GM12878 (cell line): ENCODE data around the gene C1orf53. TPM values are rescaled to one million over a fixed set of nuclear protein-coding genes. Genes with fewer than 3 reads are reported as not detected.

Source experiments
- ATAC-seq: fragments of 200-7000 bp; cut with Tn5 transposase; 3 replicates; pipeline ENCODE4 v1.9.1; 2020; ENCODE audit warnings: mild to moderate bottlenecking, moderate library complexity
- BruUV-seq: library from RNA; stranded (reverse); fragments of 400-500 nt; replicated peaks from 2 replicates; lab custom pipeline; 2021; lab: Mats Ljungman, UMichigan
- CTCF ChIA-PET: fragments of 300-600 bp; sonication (Branson Sonifier 250); formaldehyde crosslinking; extraction: SDS; loops from one replicate; lab custom pipeline; 2021; ENCODE audit warnings: inconsistent platforms; lab: Yijun Ruan, JAX
- POLR2A ChIA-PET: fragments of 350-600 bp; formaldehyde crosslinking; extraction: SDS; loops from one replicate; lab custom pipeline; 2021; ENCODE audit warnings: inconsistent platforms; lab: Charles Lee
- RAD21 ChIA-PET: fragments of 300-600 bp; sonication (Branson Sonifier 250); formaldehyde crosslinking; loops from one replicate; lab custom pipeline; 2023; ENCODE audit warnings: antibody characterized with exemption; ENCODE audit not compliant: unreplicated experiment; lab: Charles Lee
- SMC1A ChIA-PET: fragments of 300-600 bp; sonication (Branson Sonifier 250); formaldehyde crosslinking; loops from one replicate; lab custom pipeline; 2023; ENCODE audit not compliant: unreplicated experiment, uncharacterized antibody; lab: Charles Lee
- DNase-seq: peaks from one replicate; pipeline ENCODE4 v3.0.0-alpha.2; 2011; ENCODE audit warnings: low read depth, low spot score
- FAIRE-seq: peaks from 3 replicates; lab custom pipeline; 2011; peaks lifted over from hg19 to GRCh38; lab: Jason Lieb, UNC
- H2AFZ ChIP-seq: 2 replicates; pipeline ENCODE4 v1.6.0; 2011; ENCODE audit warnings: low read depth, low read length, control low read depth; ENCODE audit not compliant: control insufficient read depth
- H3K27ac ChIP-seq: 2 replicates; pipeline ENCODE4 v1.5.1; 2011; ENCODE audit warnings: control low read depth; ENCODE audit not compliant: control insufficient read depth, insufficient read depth
- H3K27me3 ChIP-seq, 2 experiments: replicated peaks in 1 of 2; 2 replicates each; pipeline versions ENCODE4 v1.6.0 to v1.6.1; 2011; ENCODE audit warnings: low read length in 1 of 2; ENCODE audit not compliant: control insufficient read depth in 2 of 2, insufficient read depth in 2 of 2
- H3K36me3 ChIP-seq, 2 experiments: 2 replicates each; pipeline ENCODE4 v1.5.1; 2011; ENCODE audit warnings: low read length in 1 of 2; ENCODE audit not compliant: control insufficient read depth in 2 of 2, insufficient read depth in 2 of 2
- H3K4me1 ChIP-seq: 2 replicates; pipeline ENCODE4 v1.6.1; 2011; ENCODE audit warnings: mild to moderate bottlenecking, low read length, moderate library complexity, mixed read lengths; ENCODE audit not compliant: control insufficient read depth, insufficient read depth
- H3K4me2 ChIP-seq: 2 replicates; pipeline ENCODE4 v1.6.0; 2011; ENCODE audit warnings: control low read depth; ENCODE audit not compliant: control insufficient read depth, insufficient read depth
- H3K4me3 ChIP-seq: fragments of 200-600 bp; sonication (generic); 2 replicates; pipeline ENCODE4 v1.5.1; 2016
- H3K79me2 ChIP-seq: 2 replicates; pipeline ENCODE4 v1.6.0; 2011; ENCODE audit warnings: low read length; ENCODE audit not compliant: control insufficient read depth, insufficient read depth
- H3K9ac ChIP-seq: 2 replicates; pipeline ENCODE4 v1.8.0; 2011; ENCODE audit warnings: low read length, control low read depth, mixed read lengths; ENCODE audit not compliant: control insufficient read depth, insufficient read depth
- H3K9me3 ChIP-seq: replicated peaks from 3 replicates; pipeline ENCODE4 v1.5.1; 2011; ENCODE audit warnings: mild to moderate bottlenecking, low read length; ENCODE audit not compliant: control insufficient read depth, insufficient read depth
- H4K20me1 ChIP-seq: 2 replicates; pipeline ENCODE4 v1.6.0; 2011; ENCODE audit not compliant: control insufficient read depth, insufficient read depth
- BCLAF1 ChIP-seq: fragments of 450-650 bp; IDR thresholded peaks from 2 replicates; pipeline ENCODE4 v1.6.1; 2017; ENCODE audit warnings: antibody characterized with exemption, mild to moderate bottlenecking, moderate library complexity
- CBX5 ChIP-seq: sonication (generic); IDR thresholded peaks from 2 replicates; pipeline ENCODE4 v1.6.1; 2016; ENCODE audit warnings: low read depth, moderate library complexity, mild to moderate bottlenecking, inconsistent platforms
- EGR1 ChIP-seq, 2 experiments: IDR thresholded peaks; 1 replicate in 1 of 2; 2 replicates in 1 of 2; pipeline ENCODE4 v1.6.1; 2011 to 2012; ENCODE audit warnings: low read depth in 2 of 2, low read length in 2 of 2, borderline replicate concordance in 1 of 2, mild to moderate bottlenecking in 1 of 2, moderate library complexity in 1 of 2
- ETV6 ChIP-seq, 2 experiments: fragments of 450-650 bp in 1 of 2; IDR thresholded peaks in 1 of 2; conservative IDR thresholded peaks in 1 of 2; 2 replicates each; pipeline ENCODE4 v1.6.1; 2014; ENCODE audit warnings: antibody characterized with exemption in 1 of 2, borderline replicate concordance in 1 of 2, low read depth in 1 of 2, mild to moderate bottlenecking in 1 of 2, moderate library complexity in 1 of 2
- IRF4 ChIP-seq: IDR thresholded peaks from 2 replicates; pipeline ENCODE4 v1.6.1; 2011; ENCODE audit warnings: low read depth, low read length
- NFIC ChIP-seq: IDR thresholded peaks from 2 replicates; pipeline ENCODE4 v1.6.1; 2012; ENCODE audit warnings: low read depth, mild to moderate bottlenecking, inconsistent platforms, low read length, moderate library complexity
- NFXL1 ChIP-seq: fragments of 450-650 bp; IDR thresholded peaks from 2 replicates; pipeline ENCODE4 v1.6.1; 2017; ENCODE audit warnings: antibody characterized with exemption, mild to moderate bottlenecking, borderline replicate concordance
- NFYA ChIP-seq: IDR thresholded peaks from 2 replicates; pipeline ENCODE4 v1.6.1; 2011; ENCODE audit warnings: low read depth, mild to moderate bottlenecking, low read length, improper control_type of control experiment, borderline replicate concordance
- NR2C2 ChIP-seq: IDR thresholded peaks from 2 replicates; pipeline ENCODE4 v1.6.1; 2011; ENCODE audit warnings: borderline replicate concordance, low read depth; ENCODE audit not compliant: control insufficient read depth, insufficient read length
- PKNOX1 ChIP-seq: fragments of 450-650 bp; IDR thresholded peaks from 2 replicates; pipeline ENCODE4 v1.6.1; 2016; ENCODE audit warnings: mild to moderate bottlenecking
- POLR2AphosphoS5 ChIP-seq: IDR thresholded peaks from 2 replicates; pipeline ENCODE4 v1.6.1; 2011; ENCODE audit warnings: mild to moderate bottlenecking, low read length, inconsistent platforms
- RBBP5 ChIP-seq: fragments of 200-600 bp; sonication (generic); conservative IDR thresholded peaks from 2 replicates; pipeline ENCODE4 v1.6.1; 2016
- STAT1 ChIP-seq: fragments of 450-650 bp; conservative IDR thresholded peaks from 2 replicates; pipeline ENCODE4 v1.6.1; 2014; ENCODE audit warnings: antibody characterized with exemption, mild to moderate bottlenecking
- SUPT20H ChIP-seq: IDR thresholded peaks from 2 replicates; pipeline ENCODE4 v1.6.1; 2011; ENCODE audit warnings: low read depth, mild to moderate bottlenecking, low read length, moderate library complexity, borderline replicate concordance; ENCODE audit not compliant: control insufficient read depth
- TAF1 ChIP-seq: IDR thresholded peaks from 2 replicates; pipeline ENCODE4 v1.6.1; 2011; ENCODE audit warnings: mild to moderate bottlenecking, low read depth, low read length, borderline replicate concordance
- WGBS: methylation state at CpG from one replicate; pipeline ENCODE4 v1.1.6; 2016; ENCODE audit warnings: low lambda C conversion rate; ENCODE audit not compliant: insufficient replicate concordance, insufficient coverage; ENCODE audit errors: missing lambda C conversion rate; 5-methylcytosine and 5-hydroxymethylcytosine counted together
- in situ Hi-C: fragments of 300-500 bp; cut with MboI; formaldehyde crosslinking; loops from 9 replicates; pipeline ENCODE4 v1.14.3; 2018; ENCODE audit warnings: mixed read lengths
- intact Hi-C: fragments of 100-400 bp; cut with micrococcal nuclease; formaldehyde crosslinking; loops from one replicate; pipeline ENCODE4 v1.14.2; 2022; ENCODE audit not compliant: unreplicated experiment
- polyA plus RNA-seq, 11 experiments: library from polyadenylated mRNA; depleted of rRNA in 4 of 11; unstranded in 6 of 11; stranded (reverse) in 5 of 11; fragments of >200 nt; fragmentation: Nextera tagmentation in 4 of 11; fragmentation: Illumina TruSeq in 1 of 11; extraction: Ambion mirVana in 4 of 11; extraction: Trizol in 1 of 11; gene quantifications; 1 replicate in 1 of 11; 2 replicates in 10 of 11; pipeline versions ENCODE4 v1.2.1 to v1.2.3, GENCODE V29; 2011 to 2016; ENCODE audit warnings: inconsistent platforms in 2 of 11, missing spikeins in 2 of 11, low read depth in 1 of 11
- total RNA-seq, 4 experiments: library from RNA; depleted of rRNA in 3 of 4; stranded (reverse); fragments of >200 nt in 3 of 4; fragmentation: Illumina TruSeq in 1 of 4; extraction: Trizol in 1 of 4; gene quantifications; 2 replicates each; pipeline versions ENCODE4 v1.2.1 to v1.2.3, GENCODE V29; 2013 to 2021
- TF ChIP-seq, protein P1 (sequence below): fragments of 450-650 bp; formaldehyde crosslinking; IDR thresholded peaks from 2 replicates; pipeline ENCODE4 v1.4.0; 2022; ENCODE audit warnings: mild to moderate bottlenecking, moderate library complexity

Gene C1orf53
- total and polyA plus RNA-seq, 10 of the 15 experiments (the other 5 are each of a cell fraction or from before 2014, with no cell fraction given): 0.31 to 5.4 (median 0.59) TPM

GRCh38 chr1:197933647-197934046, 31.2 kb downstream of the C1orf53 start (continued):
- TF ChIP-seq, protein P1, sequence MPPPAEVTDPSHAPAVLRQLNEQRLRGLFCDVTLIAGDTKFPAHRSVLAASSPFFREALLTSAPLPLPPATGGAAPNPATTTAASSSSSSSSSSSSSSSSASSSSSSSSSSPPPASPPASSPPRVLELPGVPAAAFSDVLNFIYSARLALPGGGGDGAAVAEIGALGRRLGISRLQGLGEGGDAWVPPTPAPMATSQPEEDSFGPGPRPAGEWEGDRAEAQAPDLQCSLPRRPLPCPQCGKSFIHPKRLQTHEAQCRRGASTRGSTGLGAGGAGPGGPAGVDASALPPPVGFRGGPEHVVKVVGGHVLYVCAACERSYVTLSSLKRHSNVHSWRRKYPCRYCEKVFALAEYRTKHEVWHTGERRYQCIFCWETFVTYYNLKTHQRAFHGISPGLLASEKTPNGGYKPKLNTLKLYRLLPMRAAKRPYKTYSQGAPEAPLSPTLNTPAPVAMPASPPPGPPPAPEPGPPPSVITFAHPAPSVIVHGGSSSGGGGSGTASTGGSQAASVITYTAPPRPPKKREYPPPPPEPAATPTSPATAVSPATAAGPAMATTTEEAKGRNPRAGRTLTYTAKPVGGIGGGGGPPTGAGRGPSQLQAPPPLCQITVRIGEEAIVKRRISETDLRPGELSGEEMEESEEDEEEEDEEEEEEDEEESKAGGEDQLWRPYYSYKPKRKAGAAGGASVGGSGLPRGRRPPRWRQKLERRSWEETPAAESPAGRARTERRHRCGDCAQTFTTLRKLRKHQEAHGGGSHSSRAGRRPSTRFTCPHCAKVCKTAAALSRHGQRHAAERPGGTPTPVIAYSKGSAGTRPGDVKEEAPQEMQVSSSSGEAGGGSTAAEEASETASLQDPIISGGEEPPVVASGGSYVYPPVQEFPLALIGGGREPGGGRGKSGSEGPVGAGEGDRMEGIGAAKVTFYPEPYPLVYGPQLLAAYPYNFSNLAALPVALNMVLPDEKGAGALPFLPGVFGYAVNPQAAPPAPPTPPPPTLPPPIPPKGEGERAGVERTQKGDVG (CRISPR knock-in tag): no peak
- TF ChIP-seq SUPT20H (no peak), NFXL1 (no peak), POLR2AphosphoS5 (no peak), EGR1 (IDR thresholded peaks at IDR 0.05; ENCODE audit: borderline replicate concordance in 1 of 2, low read depth in 2 of 2, low read length in 2 of 2) (no peak), NFIC (no peak), TAF1 (no peak)
- TF ChIP-seq, all 136 proteins: peak for 0

- SMC1A ChIA-PET: interaction anchor here (0.8 kb wide), 1 partner anchor 35 kb away, joined by 3 read pairs; the partner anchor contains the start of gene C1orf53
- in situ Hi-C loops (no loop called here), intact Hi-C loops (no loop called here)
- no peak overlapping the region for H3K27ac ChIP-seq
- no peaks in the 10 kb centered on the region for H3K4me1 ChIP-seq
- POLR2A ChIA-PET: no interaction called here
- BruUV-seq: no TSS peak
- no peaks in the 10 kb centered on the region for H3K27me3 ChIP-seq
- H3K36me3 ChIP-seq: no peaks in the 10 kb centered on the region
- FAIRE-seq: no peak
- RAD21 ChIA-PET: no interaction called here
- H3K79me2 ChIP-seq: no peaks in the 10 kb centered on the region
- WGBS: 76% methylated on average over 2 of the region's 2 CpGs
- H2AFZ ChIP-seq: no peak overlapping the region
- no peak for DNase-seq
- ATAC-seq: no peak
- H3K9me3 ChIP-seq: no peaks in the 10 kb centered on the region
- H3K4me2 ChIP-seq: no peak overlapping the region
- no peaks in the 10 kb centered on the region for H4K20me1 ChIP-seq
- no peak overlapping the region for H3K4me3 ChIP-seq
- CTCF ChIA-PET: no interaction called here
- no peak overlapping the region for H3K9ac ChIP-seq
- TF ChIP-seq IRF4: no peak
- TF ChIP-seq STAT1: no peak
- TF ChIP-seq CBX5: no peak
- TF ChIP-seq ETV6 (conservative IDR thresholded peaks at IDR 0.05 in 1 of 2, IDR thresholded peaks at IDR 0.05 in 1 of 2; ENCODE audit: borderline replicate concordance in 1 of 2, low read depth in 1 of 2): no peak
- no peak for TF ChIP-seq NR2C2
- TF ChIP-seq RBBP5: no peak
- TF ChIP-seq NFYA: no peak
- no peak for TF ChIP-seq PKNOX1
- TF ChIP-seq BCLAF1: no peak
Observed at GRCh38 chr1:197937381-197937780, 35.0 kb downstream of the C1orf53 start.
